ENCODE results near the gene ARHGAP42. TPM values are rescaled to one million over a fixed set of nuclear protein-coding genes. Genes with fewer than 3 reads are reported as not detected.

The ARHGAP42 gene
- total RNA-seq, 1 donor = 1.6 TPM

DNA sequence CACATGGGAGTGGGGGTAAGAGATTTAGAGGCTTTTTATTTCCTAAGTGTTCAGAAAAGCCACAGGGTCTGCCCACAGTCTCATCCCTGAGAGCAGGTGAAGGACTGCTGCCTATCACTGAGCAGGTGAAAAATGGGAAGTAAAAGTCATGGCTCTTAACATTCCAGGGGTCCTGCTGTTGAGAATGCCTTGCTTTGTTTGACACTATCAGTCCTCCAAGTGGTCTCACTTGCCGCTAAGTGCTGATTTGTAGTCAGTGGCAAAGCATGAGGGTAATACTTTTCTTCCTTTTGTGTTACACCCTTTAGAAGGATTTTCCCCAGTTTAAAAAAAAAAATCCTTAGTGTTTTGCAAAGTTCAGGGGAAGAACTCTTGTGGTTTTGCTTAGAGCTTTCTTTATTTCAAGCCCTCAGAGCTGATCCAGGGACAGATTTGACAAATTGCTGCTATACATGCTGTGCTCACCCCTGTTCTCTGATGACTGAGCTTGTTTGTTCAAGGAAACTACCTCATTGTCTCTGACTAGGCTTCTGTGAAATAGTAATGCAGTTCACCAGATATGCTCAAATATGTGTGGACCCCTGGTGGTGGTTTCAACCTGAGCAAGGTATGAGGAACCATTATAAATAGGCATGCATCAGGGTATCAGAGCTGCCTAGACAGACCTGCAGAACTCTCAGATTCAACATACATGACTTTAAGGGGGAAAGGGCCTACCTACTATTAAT, 141.0 kb downstream of the ARHGAP42 start:
- peak in 2 of 3 donors; percentile 29 to 52 for DNase-seq (ENCODE audit: low read depth in 2 of 3, low spot score in 2 of 3)

DNA sequence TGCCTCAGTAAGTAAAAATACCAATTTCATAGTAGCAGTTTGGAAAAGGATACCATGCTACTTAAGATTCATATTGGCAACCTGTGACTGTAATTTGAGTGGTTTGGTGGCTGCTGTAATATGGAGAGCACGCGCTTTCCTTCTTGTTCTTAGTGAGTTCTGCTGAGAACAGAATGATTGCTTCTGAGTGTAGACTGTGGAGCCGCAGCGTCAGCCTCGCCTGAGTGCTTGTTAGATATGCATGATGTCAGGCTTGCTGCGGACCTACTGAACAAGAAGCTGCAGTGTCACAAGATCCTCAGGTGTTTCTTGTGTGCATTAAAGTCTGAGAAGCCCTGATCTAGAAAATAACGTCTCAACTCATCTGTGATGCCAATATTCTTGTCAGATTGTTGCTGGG, 143.2 kb downstream of the ARHGAP42 start:
- no peak for DNase-seq (ENCODE audit: low read depth in 2 of 3, low spot score in 2 of 3)

DNA sequence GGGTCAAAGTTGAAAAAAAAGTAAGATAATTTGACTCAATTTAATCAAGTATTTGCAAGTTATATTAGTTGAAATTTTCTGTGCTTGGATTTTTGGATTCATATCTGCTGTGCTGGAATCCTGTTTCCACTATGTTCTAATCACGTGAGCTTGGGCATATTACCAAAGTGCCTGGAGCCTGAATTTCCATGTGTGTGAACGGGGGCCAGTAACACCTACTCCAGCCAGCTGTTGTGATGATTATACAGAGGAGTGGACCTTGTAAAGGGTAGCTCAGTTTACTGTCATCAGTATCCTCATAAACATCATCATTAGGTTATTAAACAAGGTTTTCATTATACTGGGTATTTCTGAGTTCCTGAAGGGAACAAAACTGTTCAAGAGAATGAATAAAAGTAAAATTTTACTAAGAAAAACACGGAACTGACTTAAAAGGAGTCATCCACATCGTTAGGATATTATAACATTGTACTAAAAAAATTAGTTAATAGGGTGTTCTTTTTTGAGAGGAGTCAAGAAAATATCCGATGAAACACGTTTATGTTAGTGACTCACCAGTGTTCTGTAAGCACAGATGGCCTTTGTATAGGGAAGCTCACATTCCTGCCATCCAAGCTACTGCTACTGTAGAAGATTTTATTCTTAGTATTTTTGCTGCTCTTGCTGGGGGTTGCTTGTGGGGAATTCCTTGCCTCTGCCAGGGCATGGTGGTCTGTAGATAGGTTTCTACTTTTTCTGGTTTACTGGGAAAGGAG, 144.1 kb downstream of the ARHGAP42 start:
- DNase-seq (ENCODE audit: low read depth in 2 of 3, low spot score in 2 of 3) = no peak

DNA sequence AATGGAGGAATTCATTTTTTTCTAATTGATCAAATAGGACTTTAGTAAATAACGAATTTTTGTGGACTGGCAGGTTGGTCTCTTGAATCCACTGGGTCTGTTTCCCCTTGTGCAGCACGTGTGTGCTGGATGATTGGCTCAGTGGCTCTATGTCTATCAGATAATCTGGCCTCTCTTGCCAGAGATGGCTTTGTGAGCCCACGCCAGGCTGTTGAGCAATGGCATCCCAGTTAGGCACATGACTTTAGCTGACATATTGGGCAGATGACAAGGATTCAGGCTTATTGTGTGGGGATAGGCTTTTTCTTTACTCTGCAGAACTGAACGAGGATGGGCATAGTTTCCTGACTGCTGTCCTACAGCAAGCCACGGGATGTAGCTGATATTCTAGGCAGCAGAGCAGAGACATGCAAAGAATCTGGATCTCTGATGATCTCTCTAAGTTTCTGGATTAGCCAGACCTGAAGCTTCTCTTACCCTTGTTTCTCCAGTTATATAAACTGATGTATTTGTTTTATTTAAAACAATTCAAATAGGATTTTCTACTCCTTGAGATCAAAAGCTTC, 144.9 kb downstream of the ARHGAP42 start:
- no peak for DNase-seq (ENCODE audit: low read depth in 2 of 3, low spot score in 2 of 3)

DNA sequence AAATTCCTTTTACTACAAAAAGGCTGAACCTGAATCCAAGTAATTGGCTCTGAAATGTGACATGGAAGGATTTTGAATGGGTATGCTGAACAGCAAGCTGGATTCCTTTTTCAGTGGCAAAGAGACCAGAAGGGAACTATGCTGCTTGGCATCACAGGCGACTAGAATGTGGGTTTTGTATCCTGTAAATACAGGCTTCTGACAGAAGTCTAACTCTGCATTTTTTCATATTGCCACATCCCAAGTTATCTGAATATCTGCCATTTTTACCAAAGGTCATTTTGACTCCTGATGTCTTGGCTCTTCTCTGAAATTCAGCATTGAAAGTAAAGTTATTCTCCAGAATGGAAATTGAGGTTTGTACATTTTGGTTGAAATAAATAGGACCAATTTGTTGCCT, 145.7 kb downstream of the ARHGAP42 start:
- DNase-seq (ENCODE audit: low read depth in 2 of 3, low spot score in 2 of 3) = no peak

DNA sequence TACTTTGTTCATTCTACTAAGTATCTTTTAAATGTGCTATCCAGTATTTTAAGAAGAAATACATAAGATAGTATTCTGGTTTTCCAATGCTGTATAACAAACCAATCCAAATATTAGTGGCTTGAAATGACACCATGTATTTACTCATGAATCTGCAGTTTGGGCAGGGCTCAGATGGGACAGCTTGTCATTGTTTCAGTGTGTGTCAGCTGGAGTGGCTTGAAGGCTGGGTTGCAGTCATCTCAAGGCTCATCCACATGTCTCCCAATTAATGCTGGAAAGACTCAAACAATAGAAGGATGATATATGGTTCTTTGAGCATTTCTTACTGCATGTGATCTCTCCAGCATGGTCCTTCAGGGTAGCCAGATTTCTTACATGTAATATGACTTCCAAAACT, 146.2 kb downstream of the ARHGAP42 start:
- no peak for DNase-seq (ENCODE audit: low read depth in 2 of 3, low spot score in 2 of 3)

DNA sequence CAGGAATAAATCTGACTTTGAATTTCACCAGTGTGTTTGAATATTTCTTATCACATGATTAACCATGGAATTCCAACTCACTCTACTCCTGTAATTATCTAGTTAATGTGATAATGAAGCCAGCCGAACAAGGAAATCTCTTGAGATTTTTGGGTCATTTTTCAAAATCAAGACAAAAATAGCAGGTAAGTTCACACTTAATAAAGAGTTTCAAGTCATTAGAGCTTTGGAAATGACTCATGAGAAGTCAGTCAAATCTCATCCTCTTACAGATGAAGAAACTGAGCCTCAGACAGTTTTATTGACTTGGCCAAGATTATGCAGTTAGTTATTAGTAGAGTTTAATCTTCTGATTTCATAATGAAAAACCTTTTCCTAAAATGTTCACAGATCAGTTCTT, 148.8 kb downstream of the ARHGAP42 start:
- DNase-seq (ENCODE audit: low read depth in 2 of 3, low spot score in 2 of 3) = no peak

DNA sequence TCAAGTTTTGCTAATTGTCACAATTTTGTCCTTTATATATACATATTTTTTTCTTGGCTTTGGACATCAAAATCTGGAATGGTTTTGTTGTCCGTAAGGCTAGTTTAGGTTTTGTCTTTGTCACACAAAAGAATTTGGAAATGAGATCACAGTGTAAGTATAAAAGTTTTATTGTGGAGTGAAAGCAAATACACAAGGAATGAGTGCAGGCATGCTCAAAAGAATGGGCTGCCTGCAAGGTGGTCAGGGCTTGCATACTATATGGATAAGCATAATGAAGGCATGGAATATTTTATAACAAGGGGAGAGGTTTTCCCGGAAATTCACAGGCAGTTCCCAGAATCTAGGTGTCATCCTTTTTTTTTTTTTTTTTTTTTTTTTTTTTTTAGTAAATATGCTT, 150.2 kb downstream of the ARHGAP42 start:
- DNase-seq (ENCODE audit: low read depth in 2 of 3, low spot score in 2 of 3) = no peak

DNA sequence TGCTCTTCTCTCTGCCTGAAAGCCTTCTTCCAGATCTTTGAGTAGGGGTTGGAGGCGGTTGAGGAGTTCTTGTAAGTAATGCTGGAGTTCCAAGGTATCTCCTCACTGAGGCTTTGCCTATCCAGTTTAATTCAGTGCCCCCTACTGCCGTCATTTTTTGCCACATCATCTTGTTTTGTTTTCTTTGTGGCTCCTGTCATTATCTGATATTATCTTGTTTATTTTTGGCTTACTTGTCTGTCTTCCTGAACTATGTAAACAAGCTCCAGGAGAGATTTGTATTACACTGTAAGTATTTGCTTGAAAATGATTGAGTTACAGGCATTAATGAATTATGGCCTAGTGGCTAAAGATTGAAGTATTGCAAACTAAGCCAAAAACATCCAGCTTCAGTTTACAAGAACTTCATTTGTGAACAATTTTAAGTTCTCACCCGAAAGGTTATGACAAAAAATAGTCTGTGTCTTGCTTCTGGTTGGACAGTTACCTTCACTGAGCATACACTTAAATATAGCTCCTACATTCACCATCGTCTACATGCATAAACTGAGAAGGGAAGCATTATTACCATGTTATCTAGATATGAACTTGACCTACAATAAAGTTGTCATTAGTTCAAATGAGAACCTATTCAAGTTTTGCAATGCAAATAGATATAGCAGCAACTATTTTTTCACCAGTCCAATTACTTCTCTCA, 154.8 kb downstream of the ARHGAP42 start:
- DNase-seq (ENCODE audit: low read depth in 2 of 3, low spot score in 2 of 3) = no peak

DNA sequence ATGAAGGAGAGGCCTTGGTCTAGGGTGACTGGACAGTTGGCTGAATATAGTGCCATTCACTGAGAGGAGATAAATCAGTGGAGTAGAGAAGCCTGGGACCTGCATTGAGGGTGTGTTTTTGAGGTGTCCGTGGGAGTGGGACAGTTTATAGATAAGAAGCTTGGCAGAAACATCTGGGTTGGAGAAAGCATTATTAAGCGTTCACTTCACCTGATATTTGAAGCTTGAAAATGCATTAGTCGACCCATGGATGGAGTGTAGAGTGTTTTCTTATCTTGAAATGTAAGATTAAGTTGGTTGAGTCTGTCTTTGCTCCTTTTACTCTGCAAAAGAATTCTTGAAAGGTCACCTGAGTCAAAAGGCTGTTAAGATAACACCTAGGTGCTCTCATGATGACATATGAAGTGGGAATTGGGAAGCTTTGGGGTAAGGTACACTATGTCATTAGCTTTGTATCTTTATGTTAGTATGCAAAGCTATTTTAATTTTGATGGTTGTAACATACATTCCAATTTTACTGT, 160.7 kb downstream of the ARHGAP42 start:
- no peak for DNase-seq (ENCODE audit: low read depth in 2 of 3, low spot score in 2 of 3)

DNA sequence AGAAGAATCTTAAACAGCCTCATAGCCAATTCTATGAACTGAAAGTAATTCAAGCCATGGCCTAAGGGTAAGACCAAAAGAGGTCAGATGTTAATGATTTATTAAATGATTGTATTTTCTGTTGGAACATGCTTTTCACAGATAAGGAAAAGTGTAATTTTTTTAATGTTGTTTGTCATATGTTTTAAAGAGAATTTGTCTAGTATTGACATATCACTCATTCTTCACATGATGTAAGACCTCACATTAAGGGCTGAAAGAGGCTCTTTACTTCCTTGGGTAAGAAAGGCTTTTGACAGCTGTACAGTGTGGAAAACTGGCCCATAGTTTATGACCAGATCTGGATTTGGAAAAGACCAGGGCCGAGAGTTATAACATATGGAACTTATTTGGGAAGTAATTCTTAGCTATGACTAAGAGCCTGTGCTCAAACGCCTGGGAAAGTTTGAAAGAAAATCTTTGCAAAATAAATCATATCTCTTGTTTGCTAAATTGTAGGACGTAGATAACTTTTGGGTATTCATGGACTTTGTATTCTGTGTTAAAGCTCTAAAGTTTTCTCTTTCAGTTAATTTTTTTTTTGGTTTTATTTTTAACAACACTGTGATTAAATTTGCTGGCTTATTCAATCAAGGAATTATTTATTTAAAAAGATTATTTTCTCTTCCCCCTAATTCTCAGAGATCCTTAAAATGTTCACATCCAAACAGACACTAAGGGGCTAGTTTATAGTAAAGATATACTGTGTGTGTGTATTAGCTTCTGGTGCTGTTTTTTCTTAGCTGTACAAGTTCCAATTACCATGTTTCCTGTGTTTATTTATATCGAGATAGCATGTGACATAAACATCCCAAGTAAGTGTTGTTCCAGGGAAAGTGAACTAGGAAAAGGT, 162.2 kb downstream of the ARHGAP42 start:
- no peak for DNase-seq (ENCODE audit: low read depth in 2 of 3, low spot score in 2 of 3)

DNA sequence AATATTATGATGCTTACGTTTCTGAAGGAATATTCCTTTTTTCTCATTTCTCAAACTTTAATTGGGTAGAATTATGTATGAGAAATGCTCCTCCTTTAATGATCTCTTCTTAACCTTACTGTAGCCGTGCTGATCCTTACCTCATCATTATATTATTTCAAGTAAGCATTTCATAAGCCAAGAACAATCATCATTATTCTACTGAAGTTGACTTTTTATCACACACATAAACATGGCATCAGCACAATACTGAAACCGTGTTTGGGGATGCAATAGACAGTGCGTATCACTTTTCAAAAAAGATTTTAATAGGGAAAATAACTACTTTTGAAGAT, 162.8 kb downstream of the ARHGAP42 start:
- DNase-seq (ENCODE audit: low read depth in 2 of 3, low spot score in 2 of 3) = no peak

DNA sequence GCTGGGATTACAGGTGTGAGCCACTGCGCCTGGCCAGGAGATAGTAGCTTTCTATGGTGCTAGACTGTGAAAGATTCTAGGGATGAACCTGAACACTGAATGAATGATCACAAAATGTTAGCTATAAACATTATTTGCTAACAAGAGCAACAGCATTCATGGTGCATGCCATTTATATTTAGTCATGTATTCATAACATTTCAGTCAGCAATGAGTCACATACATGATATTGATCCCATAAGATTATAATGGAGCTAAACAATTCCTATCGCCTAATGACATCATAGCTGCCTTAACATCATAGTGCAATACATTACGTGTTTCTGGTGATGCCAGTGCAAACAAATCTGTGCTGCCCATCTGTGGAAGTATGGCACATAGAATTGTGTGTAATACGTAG, 164.1 kb downstream of the ARHGAP42 start:
- no peak for DNase-seq (ENCODE audit: low read depth in 2 of 3, low spot score in 2 of 3)

DNA sequence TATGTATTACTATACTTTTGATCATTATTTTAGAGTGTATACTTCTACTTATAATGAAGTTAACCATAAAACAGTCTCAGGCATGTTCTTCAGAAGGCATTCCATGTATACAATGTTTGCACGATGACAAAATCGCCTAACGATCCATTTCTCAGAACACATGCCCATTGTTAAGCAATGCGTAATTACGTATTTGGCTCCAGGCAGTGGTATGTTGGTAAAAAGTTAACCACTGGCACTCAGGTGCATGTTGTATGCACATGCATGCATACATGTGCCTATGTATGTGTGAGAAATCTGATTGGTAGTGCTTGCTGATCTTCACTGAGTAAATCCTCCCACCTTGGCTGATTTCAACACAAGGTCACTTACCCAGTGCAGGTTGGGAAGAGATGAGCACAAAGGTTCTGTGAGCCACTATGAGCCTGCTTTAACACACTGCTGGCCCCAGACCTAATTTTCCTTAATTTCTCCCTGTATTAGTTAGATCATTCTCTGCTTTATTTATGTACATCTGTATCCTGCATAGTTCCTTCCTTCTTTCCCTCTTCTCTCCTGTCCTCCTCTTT, 164.6 kb downstream of the ARHGAP42 start:
- no peak for DNase-seq (ENCODE audit: low read depth in 2 of 3, low spot score in 2 of 3)

DNA sequence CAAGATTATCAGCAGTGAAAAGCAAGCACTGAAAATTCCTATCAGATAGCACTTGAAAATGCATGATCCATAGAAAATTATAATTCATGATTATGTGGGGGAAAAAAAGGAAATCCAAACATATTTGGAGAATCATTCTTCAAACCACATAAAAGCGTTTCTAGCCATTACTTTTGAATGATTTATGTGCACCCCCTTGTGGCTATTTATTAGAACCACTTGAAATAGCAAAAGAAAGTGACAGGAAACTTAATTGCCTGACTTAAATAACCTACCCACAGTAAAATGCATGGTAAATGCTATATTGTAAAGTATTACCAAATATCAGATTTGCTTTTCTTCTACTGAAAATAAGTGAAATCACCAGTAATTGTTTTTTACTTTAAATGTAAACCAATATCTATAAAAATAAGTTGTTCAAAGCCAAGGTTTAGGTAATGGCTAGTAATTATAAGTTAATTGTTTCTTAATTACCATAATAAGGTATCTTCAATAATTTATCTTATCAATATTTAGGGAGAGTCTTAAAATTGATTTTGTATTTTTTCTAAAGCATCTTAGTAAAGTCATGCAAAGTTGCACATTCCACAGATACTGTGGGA, 168.5 kb downstream of the ARHGAP42 start:
- DNase-seq (ENCODE audit: low read depth in 2 of 3, low spot score in 2 of 3) = peak in 2 of 3 donors; percentile 22 to 64

DNA sequence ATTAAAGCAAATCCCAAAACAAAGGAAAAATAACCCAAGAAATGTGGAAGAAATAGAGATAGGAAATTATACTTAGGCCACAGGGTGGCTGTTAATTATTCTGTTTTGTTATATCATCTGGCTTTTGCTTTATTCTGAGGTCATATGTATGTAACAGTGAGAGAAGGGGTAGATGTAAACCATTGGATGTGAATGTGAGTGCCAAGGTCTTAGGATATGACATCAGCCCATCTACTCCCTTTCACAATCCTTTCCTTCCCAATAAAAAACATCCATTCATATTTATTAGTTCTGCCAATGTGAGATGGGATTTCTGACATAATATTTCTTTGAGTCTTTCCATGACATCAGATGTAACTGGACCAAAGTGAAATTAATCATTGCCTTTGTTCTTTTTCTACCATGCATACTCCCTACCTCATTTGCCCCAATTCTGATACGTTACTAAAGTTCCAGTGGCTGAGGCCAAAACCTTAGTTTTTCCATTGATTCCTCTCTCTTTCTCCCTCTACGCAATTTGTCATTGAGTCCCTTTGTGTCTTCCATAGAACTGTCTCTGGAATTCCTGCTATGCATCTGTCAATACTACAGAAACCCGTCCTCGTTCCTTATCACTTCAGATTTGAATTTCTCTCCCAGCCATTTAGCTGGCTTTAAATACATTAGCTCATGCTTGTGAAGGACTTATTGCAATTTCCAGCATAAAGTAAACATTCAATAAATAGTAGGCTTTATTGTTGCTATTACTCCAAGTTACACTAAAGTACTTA, 170.3 kb downstream of the ARHGAP42 start:
- DNase-seq (ENCODE audit: low read depth in 2 of 3, low spot score in 2 of 3) = no peak

DNA sequence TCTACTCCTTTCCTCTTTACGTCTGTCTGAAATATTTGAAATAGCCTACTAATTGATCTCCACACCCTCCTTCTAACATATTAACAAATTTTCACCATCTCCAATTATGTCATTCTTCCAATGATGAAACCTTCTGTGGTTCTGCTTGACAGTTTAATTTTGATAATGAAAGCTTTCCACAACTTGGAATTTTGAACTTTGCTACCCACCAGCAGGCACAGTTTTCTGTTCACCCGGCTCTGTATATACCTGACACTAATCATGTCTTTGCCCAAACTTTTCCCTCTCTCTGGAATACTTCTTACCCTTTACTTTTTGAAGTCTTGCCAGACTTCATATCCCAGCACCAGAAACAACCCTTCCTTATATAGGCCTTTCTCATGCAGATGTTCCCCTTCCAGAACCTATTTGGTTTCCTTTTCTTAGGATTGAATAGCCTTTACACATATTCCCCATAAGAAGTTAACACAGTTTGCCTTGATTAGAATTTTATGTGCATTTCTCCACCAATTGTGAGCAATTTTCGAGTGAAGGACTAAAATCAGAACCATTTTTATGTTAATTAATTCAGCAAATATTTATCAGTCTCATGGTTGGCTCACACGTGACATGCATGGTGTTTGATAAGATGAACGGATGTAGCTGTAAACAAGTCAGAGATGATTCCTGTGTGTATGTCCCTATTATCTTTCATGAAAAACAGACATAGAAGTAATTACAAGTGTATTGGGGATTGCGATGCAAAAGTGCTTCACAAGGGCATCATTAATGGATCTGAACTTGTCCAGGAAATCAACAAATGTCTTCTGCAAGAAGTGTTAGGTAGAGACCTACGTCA, 173.4 kb downstream of the ARHGAP42 start:
- DNase-seq (ENCODE audit: low read depth in 2 of 3, low spot score in 2 of 3) = no peak

DNA sequence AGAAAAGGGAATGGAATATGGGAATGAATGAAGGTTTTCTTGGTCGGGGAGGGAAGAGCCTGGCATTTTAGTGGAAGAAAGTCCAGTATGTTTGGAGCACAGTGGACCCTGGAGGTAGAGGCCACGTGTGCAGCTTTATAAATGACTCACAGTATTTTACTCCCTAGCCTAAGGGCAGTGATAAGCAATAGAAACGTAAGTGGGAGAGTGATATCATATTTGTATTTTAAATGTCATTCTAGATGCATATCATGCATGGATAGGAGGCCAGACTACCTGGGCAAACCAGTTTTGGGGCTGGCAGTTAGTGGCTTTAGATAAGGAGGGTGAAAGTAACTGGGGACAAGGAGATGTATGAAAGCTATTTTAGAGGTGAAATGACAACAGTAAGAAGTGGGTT, 174.1 kb downstream of the ARHGAP42 start:
- DNase-seq (ENCODE audit: low read depth in 2 of 3, low spot score in 2 of 3) = no peak
